Measurements from ENCODE around the gene PARP8.
A peak's percentile ranks its signal among the peaks of the same experiment; 100 is the strongest.
"Not testable (repeated sequence)": the region's sequence is repeated elsewhere in the genome, so short reads cannot be mapped to it uniquely, and the experiment has no call there.

The PARP8 gene

DNA sequence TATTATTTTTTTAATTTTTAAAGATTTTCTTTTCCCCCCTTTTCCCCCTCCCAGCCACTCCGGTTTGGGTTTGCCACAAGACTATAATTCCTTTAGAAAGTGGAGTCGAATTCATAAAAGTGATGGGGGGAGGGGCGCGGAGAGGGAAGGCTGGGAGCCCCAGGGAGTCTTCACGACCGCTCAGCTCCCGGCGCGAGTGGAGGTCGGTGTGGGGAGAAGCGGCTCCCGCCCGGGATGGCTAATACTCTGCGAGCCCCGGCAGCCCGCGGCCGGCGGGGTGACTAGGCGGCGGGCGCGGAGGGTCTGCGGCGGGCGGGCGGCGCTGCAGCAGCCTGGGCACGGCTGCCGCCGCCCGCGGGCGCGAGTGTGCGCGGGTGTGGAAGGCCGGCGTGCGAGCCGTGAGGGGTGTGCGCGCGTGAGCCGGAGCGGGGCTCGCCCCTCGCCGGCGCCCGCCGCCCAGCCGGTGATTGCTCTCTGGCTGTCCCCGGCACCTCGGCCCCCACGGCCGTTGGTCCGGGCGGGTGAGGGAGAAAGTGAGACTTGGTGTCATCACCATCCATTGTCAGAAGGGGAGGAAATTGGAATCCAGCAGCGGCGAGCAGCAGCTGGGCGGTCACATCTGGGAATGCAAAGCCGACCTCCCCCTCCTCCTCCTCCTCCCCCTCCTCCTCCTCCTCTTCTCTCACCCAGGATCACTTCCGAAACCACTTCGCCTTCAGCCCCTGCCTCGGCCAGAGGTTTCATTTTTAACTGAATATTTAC lies at the start of gene PARP8:
PARP8 (plus strand) TSS at position 377 of the 762 bp plus-strand sequence. CDS start 459 bp downstream, outside the sequence.
- peak; percentile 5 for DNase-seq (ENCODE audit: low read depth)

DNA sequence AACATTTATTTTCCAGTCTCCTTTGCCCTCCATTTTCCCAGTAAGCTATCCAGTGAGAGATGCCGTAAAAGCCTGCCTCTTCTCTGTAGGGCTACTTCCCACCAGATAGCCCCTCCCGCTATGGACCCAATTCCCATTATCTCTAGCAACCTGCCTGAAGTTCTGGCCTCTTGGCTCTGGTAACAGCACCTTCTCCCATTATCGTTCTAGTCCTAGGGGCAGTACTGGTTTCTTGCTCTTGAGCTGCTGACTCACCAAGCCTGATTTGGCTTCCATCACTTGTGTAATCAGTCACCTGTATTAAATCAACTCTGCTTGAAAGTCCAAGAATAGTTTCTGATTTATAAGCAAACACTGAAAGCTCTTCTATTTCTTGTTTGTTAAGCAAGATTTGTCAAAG lies 42.8 kb upstream of the PARP8 start:
- no peak for DNase-seq (ENCODE audit: low read depth)

DNA sequence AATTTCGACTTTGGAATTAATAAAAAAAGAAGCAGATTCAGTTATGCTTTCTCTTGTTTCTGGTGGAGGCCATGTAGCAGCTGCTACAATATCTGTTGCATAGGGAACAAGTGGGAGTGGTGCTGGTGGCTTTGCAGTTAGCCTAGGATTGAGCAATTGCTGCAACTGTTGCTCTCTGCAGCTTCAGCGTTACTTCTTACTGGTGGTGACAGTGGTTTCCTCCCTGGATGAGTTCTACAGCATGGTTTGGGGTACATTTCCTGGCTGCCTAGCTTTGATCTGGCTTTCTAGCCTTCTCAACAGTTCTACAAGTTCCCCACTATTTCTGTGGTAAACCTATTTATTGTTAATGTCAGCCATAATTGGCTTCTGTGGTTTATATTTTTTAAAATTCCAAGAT lies 31.6 kb upstream of the PARP8 start:
- not testable (repeated sequence) for DNase-seq (ENCODE audit: low read depth)

DNA sequence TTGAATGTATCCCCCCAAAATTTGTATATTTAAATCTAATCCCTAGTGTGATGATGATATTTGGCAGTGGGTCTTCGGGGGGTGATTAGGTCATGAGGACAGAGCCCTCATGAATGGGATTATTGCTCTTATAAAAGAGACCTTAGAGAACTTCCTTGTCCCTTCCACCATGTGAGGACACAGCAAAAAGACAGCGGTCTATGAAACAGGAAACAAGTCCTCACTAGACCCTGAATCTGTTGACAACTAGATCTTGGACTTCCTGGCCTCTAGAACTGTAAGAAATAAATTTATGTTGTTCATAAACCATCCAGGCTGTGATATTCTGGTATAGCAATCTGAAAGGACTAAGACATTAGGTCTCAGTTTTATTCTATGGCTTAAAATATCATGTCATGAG lies 28.9 kb upstream of the PARP8 start:
- not testable (repeated sequence) for DNase-seq (ENCODE audit: low read depth)

DNA sequence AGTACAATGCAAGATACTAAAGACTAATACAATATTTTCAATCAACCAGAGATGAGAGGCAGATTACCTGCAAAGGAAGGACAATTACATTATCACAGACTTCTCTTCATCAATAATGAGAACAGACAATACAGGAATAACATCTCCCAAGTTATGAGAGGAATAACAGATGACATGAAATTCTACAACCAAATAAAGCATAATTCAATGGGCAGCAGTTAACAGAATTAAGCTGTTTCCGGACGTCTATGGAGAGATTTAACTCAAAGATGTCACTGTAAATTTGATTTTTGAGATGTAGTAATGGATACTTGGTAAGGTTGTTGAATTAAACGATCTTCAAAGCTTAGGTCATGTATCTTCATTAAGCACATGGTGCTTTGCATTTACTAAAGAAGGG lies 19.8 kb upstream of the PARP8 start:
- DNase-seq (ENCODE audit: low read depth): no peak

DNA sequence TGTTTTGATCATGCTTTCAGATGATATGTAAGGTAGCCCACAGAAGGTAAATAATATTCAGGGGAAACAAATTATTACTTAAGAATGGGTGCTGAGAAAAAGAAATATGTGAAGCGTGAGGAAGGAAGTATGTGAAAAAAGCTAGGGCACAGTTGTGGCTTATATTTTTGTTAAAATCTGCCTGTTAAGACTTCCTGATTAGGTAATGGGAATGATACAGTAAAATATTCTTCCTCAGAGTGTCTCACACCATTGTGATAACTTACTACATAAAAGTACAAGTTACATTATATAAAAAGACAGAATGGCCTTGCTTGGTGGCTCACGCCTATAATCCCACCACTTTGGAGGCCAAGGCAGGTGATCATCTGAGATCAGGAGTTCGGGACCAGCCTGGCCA lies 18.7 kb upstream of the PARP8 start:
- no peak for DNase-seq (ENCODE audit: low read depth)

GRCh38 chr5:50653946-50654345 lies 12.5 kb upstream of the PARP8 start:
- no peak for DNase-seq (ENCODE audit: low read depth)

GRCh38 chr5:50655067-50655809 lies 11.2 kb upstream of the PARP8 start:
- no peak for DNase-seq (ENCODE audit: low read depth)

GRCh38 chr5:50655810-50656205 lies 10.6 kb upstream of the PARP8 start:
- no peak for DNase-seq (ENCODE audit: low read depth)

GRCh38 chr5:50657044-50657443 lies 9.4 kb upstream of the PARP8 start:
- DNase-seq (ENCODE audit: low read depth): no peak

GRCh38 chr5:50658246-50658645 lies 8.2 kb upstream of the PARP8 start:
- DNase-seq (ENCODE audit: low read depth): no peak

DNA sequence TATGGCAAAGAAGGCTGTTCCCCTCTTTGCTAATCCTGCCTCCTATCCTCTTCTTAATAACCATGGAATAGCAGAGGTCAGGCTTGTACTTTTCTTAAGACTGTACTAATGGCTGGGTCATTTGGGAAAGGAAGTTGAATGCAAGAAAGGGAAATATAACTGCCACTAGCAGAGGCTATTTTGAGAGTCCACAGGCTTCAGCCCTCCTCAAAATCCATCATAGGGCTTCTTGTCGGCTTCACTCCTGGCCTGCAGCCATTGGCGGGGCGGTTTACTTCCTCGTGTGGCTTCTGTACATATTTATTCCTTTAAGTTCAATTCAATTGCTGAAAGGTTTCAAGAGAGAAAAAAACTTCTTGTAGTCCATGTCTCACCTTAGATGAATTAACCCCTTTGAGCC lies 2.8 kb upstream of the PARP8 start:
- no peak for DNase-seq (ENCODE audit: low read depth)

DNA sequence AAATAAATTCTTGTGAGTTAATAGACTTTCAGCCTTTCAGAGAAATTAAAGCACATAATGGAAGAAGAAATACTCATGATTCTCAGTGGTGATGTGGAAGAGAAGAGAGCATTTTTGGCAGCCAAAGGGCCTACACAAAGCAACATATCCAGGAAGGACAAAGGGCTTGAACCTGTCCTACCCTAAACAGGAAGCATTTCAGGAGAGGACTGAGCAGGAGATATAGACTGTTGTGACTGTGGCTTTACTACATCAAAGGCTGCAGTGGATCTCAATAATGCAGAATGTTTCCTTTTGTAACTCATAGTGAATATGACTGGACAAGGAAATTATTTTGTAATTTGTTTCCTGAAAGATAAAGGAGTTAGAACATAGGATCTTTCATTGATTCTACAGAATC lies 1.3 kb upstream of the PARP8 start:
- DNase-seq (ENCODE audit: low read depth): no peak

DNA sequence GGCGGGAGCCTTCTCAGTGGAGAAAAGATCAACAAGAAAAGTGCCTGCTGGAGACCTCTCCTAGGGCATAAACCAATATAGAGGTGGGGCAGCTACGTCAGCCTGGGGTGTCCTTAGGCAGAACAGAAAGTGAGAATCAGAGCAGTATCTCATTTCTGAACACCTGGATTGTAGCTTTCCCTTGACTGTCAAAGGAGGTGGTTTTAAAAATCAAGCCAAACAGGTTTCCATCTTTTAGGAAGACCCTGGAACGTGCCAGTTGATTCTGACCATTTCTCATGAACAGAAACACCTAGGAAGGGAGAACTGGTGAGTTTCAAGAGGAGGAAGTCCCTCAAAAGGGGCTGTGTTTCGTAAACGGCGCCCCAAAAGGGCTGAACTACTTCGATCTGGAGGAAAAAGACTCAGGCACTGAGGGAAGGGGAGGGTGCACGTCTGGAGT lies 655 bp upstream of the PARP8 start:
- peak; percentile 14 for DNase-seq (ENCODE audit: low read depth)

- DNase-seq (ENCODE audit: low read depth): peak; percentile 16
Observed at GRCh38 chr5:50667023-50667652, 701 bp downstream of the PARP8 start.

DNA sequence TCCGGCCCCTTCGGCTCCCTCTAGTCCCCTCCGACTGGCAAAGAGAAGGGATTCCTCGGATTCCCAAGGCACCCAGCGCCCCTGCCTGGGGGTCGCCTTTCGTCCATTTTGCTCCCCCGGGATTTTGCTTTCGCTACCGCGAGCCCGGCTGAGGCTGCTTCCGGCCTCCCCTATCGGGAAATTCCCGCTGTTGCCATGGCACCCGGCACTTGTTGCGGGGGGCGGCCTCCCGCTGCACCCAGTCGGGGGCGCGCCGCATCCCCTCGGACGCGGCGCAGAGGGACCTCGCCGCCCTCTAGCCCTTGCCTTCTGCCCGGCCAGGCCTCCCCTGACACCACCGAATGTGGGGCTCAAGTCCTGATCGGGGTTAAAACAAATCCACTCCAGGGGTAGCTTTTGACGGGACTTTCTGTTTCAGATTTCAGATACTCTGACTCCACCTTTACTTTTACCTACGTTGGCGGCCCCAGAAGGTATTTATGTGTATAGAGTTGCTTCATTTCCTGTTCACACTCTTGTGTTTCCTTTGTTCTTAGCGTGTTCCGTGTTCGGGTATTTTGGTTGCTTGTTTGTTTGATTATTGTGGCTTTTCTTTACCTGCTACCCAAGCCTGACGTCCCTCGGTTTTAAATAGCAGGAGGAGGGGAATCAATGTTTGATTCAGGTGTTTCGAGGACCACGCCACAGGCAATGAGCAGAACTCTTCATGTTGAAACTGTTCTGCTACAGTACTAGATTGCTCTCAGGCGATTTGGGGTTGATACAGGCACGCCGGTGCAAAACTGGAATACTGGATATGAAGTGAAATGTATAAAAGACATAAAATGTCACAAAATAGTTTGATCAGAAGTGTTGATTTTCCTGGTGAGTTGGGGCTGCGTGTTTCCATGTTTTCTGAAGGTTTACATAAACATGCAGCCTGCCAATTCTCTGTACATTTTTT lies 1.5 kb downstream of the PARP8 start:
- DNase-seq (ENCODE audit: low read depth): peak; percentile 88

- DNase-seq (ENCODE audit: low read depth): not testable (repeated sequence)
Observed at GRCh38 chr5:50668636-50669035, 2.2 kb downstream of the PARP8 start.

DNA sequence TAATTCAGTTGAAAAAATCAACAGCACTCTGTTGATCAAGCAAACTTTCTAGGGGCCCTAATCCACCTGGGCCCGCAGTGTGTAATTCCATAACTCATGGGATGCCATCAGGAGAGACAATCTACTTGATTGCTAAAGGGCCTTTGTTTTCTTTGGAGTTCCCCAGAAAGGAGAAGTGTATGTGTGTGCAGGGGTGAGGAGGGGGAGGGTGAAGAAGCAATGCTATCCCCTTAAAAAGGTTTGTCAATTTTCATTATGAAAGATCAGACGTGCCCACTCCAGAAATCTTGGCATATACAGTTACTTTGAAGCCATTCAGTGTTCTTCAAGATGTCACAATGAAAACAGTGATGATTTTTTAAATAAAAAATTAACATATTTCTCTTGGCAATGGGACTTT lies 6.2 kb downstream of the PARP8 start:
- DNase-seq (ENCODE audit: low read depth): no peak

- not testable (repeated sequence) for DNase-seq (ENCODE audit: low read depth)
Observed at GRCh38 chr5:50673444-50673843, 7.0 kb downstream of the PARP8 start.

GRCh38 chr5:50675385-50675784 lies 8.9 kb downstream of the PARP8 start:
- DNase-seq (ENCODE audit: low read depth): no peak

DNA sequence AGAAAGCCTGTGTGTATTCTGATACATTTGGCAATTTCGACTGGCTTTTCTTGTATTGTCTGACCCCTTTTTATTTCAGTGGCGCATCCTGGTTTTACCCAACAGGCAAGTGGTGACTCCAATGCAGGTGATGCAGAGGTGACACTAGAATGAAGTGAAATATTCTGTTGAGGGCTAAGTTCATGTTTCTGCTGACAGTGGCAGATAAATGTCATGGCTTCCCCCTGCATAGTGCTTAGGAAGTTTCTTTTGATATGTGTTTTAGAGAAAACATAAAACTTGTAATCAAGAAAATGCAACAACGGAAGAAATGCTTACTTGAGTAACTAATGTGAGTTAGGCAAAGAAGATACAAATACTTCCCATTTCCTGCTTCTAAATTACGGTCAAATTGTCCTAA lies 13.1 kb downstream of the PARP8 start:
- DNase-seq (ENCODE audit: low read depth): not testable (repeated sequence)

GRCh38 chr5:50684721-50685120 lies 18.3 kb downstream of the PARP8 start:
- DNase-seq (ENCODE audit: low read depth): no peak

Data from stimulated activated CD8-positive, alpha-beta memory T cell treated with anti-CD3 and anti-CD28 coated beads, Interleukin-15, amount 100 ng/mL, for 1 hour (primary cell).